NCI-H524 (cell line): ENCODE measurements around the gene MTPN.

Experiments used
- DNase-seq, 2 experiments: peaks; one replicate each; lab custom pipeline; 2025; lab: John Stamatoyannopoulos, UW

Gene MTPN

GRCh38 chr7:135884495-135885232 lies 92.5 kb downstream of the MTPN start:
- no peak for DNase-seq

- DNase-seq: no peak
These were observed 97.9 kb downstream of the MTPN start for GRCh38 chr7:135879233-135879632.

- no peak for DNase-seq
These were observed 98.9 kb downstream of the MTPN start for GRCh38 chr7:135878284-135878683.

- peak in 1 of 2 experiments; percentile 43 for DNase-seq
These were observed 99.4 kb downstream of the MTPN start for GRCh38 chr7:135877805-135878204.
